GM21723 (cell line): ENCODE results near the gene LYL1.

Source experiments
- ATAC-seq: cut with Tn5 transposase; IDR thresholded peaks from one replicate; pipeline ENCODE4 v1.9.1; 2021; ENCODE audit warnings: mild to moderate bottlenecking, moderate library complexity; ENCODE audit not compliant: unreplicated experiment

LYL1 gene

DNA sequence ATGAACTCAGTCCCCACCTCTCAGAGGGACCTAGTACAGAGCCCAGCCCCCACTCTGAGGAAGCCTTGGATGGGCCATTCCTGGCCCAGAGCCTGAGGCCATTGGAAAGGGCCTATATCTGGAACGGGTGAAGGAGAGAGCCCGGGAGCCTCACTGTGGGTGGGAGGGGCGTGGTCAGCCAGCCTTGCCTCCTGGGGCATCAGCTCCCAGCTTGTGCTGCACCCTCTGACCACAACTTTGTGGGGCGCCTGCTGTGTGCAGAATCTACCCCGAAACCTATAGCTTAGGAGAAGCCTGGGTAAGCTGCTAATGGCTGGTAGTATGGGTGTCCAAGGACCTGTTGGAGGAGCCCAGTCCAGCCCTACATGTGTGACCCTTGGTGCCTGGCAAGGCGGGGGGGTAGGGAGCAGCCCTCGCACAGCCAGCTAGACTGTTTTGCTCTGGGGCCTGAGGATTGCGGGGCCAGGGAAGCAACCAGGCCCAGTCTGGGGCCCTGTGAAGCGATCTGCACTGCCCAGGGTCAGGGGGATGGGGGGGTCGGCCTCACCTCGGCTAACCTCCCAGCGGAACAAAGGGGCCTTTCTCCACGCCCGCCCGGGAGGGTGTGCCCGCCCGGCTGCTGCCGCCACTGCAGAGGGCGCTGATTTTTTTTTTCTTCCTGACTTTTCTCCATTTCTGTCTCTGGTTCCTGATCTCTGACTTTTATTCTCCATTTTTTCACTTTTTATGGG, 42.3 kb downstream of the LYL1 start:
- ATAC-seq, result no peak

DNA sequence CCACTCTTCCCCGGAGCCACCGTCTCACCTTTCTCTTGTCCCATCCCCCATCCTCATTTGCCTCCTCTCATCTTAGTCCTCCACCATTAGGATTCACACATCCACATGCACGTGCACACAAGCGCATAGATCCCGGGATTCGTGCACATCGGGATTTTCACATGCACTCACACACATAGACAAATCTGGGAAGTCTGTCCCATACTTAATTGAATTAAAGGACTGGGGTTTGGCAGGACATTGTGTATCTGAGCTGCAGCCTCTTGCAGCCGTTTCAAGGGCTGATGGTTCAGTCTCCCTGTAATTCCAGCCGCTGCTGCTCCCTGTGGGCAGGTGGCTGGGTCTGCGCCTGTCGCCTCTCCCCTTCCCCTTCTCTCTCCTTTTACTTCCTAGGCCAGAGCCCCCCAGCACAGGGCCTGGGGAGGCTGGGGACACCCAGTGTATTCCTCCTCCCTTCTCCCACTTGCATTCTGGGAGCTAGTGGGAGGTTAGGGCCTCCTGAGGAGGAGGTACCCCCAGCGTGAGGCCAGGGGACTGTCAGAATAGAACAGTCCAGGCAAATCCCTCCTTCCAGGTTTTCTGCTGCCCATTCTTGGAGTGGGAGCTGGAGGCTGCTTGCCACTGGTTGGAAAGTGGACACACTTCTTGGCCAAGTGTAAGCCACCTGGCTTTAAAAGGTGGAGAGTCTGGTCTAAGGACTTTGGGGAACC, 43.6 kb downstream of the LYL1 start:
- no peak for ATAC-seq

DNA sequence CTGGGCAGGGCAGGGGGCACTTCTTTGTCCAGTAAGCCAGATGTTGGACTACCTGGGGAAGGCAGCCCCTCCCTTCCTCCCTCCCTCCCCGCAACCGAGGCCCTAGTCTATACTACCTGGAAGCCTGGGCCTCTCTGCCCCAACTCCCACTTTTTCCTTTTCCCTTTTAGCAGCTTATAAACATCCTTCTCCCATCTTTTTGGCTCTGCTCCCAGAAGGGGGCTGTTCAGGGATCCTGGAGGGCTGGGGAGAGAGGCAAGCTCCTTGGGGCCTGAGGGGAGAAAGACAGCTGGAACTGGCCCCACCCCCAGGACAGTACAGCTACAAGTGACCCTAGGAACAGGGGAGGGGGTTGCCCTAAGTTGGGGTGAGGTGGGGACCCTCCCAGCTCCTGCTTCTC, 44.9 kb downstream of the LYL1 start:
- no peak for ATAC-seq

DNA sequence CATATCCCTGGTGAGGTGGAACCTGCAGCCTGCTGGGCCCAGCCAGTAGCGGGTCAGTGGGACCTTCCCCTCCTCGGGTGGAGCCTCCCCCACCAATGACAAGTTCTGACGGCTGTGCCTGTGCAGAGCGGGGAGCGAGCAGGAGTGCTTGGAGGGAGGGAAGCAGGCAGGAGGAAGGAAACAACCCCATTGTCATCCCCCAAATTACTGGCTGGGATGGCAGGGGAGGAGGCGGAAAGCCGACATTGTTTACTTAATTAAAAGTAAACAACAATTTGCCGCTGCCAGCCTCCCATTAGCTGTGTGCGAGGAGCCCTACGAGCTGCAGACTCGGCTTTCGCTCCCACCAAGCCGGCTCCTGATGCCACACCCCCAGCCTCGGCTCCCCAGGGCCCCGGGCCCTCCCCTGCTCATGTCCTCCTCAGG, 45.5 kb downstream of the LYL1 start:
- no peak for ATAC-seq

DNA sequence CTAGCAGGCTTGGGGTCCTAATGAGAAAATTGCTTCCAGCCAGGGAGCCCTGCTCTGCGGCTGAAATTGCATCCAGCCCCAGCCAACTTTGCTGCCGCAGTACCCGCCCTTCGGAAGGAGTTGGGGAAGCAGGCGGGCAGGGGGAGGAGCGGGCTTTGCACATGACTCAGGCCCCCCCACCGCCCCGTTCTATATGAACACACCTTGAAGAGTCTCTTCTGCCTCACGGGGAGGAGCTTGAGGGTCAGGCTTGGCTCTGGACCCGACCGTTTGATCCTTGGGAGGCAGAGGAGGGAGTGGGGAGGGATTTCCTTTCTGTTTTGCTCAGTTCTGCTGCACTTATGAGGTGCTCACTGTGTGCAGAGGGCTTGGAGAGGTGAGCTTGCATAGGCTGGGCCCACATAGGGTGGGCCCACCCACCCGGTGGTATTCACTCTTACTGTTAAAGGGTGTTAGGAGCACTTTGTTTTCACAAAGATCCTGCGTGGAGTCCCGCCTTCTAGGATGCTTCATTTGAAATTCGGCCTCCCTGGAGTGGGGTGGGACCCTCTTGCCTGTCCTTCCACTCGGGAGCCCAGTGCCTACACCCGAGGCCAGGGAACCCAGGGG, 46.5 kb downstream of the LYL1 start:
- no peak for ATAC-seq

DNA sequence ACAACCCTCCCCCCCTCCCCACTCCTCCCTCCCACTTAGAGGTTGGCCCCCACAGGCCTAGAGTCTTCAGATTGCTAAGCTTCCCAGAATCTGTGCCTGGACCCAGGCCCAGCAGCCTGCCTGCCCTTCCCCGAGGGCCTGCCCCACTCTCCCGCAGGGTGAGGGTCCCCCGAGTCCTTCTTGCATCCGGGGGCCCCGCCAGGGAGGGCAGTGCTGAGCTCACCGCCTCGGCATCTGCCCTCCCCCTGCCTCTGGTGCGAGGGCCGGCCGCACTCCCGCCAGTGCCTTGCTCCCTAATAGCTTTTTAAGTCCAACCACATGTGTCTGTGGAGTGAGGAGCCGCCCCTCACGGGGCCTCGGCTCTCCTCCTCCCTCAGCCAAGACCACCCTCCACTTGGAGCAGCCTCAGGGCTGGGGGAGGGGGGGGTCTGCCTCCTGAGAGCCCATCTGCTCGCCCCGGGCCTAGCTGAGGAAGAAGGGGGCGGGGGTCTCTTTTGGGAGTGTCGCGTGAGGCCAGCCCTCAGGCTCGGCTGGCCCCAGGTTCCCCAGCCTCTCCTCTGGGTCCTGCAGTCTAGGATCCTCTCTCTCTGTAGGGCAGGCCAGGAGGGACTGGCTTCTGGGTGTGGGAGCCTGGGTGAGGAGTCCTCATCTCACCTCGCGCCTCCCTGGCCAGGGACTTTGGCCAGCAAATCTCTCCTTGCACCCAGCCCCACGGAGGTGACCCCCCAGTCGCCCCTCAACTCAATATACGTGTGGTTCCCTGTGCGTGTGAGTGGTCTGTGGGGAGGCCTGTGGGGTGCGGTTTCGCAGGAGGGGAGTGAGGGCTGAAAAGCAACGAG, 47.2 kb downstream of the LYL1 start:
- no peak for ATAC-seq

DNA sequence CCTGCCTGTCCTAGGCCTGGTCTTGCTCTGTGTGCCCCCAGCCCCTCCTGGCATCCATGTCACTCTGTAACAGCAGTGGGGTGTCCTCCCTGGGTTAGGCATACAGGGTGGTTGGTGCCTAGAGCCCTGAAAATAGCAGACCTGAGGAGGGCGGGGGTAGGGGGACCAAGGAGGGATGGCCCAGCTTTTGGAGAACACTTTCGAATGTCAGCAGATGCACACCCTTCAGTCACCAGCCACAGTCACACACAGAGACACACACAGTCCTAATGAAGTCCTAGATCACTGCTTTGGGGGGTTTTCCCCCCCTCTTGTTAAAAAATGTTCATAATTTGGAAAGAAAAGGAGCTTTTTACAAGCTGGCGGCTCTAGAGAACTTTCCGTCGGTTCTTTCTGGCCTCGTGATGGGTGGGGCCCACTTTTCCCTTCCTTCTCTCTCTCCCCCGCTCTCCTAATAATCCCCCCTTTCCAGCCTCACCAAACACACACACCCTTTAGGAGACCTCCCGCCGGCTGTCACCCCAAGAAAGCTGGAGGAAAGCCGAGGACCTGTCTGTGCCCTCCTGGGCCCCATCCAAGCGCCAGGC, 47.9 kb downstream of the LYL1 start:
- ATAC-seq, result no peak

DNA sequence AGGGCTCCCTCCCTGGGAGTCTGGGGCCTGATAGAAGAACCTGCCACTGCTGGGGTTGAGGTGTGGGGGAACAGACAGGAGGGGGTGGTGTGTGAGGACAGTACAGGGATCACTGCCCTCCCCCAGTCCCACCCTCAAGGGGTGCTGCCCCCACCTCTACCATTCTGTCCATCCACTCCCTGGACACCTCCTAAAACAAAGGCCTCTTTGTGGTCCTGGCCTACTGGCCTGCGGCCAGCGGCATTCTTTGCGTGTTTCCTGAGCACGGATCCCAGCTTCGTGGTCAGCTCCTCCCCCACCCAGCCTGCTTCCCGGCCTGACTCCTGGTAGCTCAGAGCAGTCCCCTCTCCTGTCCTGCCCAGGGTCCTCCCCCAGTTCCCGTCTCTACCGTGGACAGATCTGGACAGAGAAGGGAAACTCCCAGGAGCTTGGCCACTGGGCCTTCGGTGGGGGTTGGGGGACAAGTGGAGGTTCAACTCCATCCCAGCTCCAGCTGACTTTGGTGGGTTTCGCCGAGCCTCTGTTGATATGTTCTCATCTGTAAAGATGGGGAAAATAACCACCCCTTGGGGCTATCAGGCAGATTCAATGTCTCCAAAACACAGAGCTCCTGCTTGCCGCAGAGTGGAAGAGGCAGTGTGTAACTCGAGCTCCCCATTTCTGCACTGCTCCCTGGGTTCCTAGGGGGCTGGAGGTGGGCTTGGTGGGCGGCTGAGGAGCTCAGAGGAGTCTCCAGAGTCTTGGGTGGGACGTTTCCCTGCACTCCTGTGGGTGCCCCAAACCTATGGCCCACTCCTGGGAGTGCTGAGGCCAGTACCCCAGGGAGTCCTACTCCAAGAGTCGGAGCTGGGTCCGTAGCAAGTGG, 48.7 kb downstream of the LYL1 start:
- ATAC-seq, result no peak

DNA sequence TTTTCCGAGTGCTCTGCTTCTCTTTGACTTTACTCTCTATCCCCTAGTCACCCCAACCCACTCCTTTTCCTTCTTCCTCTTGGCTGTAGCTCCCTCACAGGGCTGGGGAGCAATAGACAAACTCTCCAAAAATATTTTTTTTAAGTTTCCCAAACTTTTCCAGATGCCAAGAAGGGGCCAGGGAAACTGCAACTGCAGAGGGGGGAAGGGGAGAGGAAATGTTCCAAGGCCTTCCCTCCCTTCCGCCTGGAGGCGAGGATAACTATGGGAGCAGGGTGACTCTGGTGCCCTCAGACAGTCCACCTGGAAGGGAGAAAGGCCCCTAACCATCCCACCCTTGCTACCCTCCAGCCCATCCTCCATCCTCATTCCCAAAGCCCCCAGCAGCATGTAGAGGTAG, 49.4 kb downstream of the LYL1 start:
- no peak for ATAC-seq

DNA sequence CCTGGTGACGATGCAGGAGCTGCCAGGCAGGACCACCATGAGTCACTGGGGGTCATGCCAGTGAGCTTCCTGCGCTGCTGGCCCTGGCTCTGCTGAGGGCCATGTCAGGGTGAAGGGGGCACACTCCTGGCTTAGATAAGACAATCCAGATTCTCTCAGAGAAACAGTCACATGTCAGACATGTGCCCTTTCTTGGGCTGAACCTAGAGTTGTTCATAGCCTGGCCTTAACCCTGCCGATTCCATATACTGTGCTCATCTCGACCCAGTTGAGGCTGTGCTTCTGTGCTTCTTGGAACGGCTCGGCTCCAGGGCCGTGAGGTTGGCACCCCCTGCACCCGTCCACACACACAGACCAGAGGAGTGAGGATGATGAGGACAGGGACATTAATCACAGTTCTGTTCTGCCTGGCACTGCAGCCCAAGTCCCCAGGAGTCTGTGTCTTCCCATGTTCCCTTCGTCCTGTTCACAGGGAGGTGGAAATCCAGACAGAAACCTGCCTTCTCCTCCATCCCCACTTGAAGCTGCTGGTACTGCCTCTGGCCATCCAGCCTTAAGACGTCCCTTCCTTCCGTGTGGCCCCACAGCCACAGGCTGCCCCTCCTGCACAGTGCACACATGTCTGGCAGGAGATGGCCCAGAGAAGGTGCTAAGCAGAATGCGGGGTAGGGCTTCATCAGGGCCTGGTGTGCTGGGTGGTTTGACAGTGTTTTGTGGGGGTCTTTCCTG, 50.0 kb downstream of the LYL1 start:
- ATAC-seq, result no peak

DNA sequence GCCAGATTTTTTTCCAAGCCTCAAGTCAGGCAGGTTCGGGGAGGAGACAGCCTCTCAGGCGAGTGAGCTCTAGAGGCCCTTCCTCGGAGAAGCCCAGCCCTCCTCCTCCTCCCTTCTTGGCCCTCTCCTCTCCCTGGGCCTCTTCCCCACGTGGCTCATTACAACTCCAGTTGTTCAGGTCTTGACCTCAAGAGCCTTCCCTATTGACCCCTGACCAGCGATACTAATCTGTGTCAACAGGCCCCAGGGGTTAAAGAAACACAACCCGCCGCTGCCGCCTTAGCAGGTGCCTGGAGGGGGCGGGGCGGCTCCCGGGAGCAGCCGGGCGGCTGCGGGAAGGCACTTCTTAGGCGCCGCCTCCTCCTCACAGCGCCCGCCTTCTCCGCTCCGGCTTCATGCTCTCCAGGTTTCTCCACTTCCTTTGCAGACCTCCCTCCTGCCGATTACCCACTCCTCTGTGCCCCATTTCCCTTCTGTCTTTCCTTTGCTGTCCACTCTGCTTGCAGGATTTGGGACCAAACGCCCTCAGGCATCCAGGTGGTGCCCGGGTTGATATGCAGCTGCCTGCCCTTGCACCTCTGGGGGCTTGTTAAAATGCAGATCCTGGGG, 51.0 kb downstream of the LYL1 start:
- no peak for ATAC-seq

DNA sequence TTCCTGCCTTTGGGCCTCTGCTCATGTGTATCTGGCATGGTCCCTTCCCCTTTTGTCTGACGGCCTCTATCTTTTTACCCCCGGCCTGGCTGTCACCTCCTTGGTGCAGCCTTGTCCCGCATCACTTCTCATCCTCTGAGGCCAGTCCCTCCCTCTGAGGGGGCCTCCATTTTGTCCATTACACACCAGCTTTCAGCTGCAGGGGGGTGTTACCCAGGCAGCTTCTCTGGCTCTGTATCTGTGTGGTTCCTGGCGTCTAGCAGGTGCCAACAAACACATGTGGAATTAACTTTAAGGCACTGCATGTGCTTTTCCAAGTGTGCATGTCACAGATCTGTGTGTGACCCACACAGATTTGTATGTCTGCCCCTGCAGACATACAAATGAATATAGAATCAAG, 52.4 kb downstream of the LYL1 start:
- ATAC-seq, result no peak
